Measurements from ENCODE around the gene KCNQ5. TPM values are rescaled to one million over a fixed set of nuclear protein-coding genes. Genes with fewer than 3 reads are reported as not detected.

KCNQ5 gene
- total and polyA plus RNA-seq, 2 of the 8 experiments (the other 6 are each of a cell fraction or from before 2014, with no cell fraction given): 0.83 to 1.2 TPM

- Histone ChIP-seq H2BK5ac (ENCODE audit: low read depth, low read length) (no peak overlapping the region), H3K18ac (ENCODE audit: extremely low read depth, low read length) (no peak overlapping the region), H2BK12ac (ENCODE audit: low read depth, low read length) (no peak overlapping the region), H2AK5ac (ENCODE audit: low read depth, low read length) (no peak overlapping the region), H3K9me3 (ENCODE audit: insufficient read depth in 2 of 2, low read depth in 1 of 2, low read length in 1 of 2) (no peaks in the 10 kb centered on the region; a peak in 1 of 4 replicates), H4K8ac (ENCODE audit: extremely low read depth, insufficient read depth, low read length) (no peak overlapping the region), H3K27ac (ENCODE audit: low read depth, low read length) (no peak overlapping the region), H3K14ac (ENCODE audit: insufficient read length) (no peak overlapping the region), H3K9ac (replicated peaks in 1 of 4; ENCODE audit: extremely low read depth in 1 of 4, low read depth in 3 of 4, low read length in 3 of 4) (no peak overlapping the region), H3K23ac (ENCODE audit: insufficient read length) (no peak overlapping the region), H2BK120ac (replicated peaks; ENCODE audit: low read depth, low read length) (no peak overlapping the region), H3K4me3 (ENCODE audit: extremely low read depth in 1 of 4, insufficient read depth in 2 of 4, low read depth in 3 of 4, low read length in 4 of 4) (no peak overlapping the region), H4K91ac (replicated peaks; ENCODE audit: insufficient read length, low read length) (no peak overlapping the region), H3K4ac (replicated peaks; ENCODE audit: insufficient read length, low read depth, low read length) (no peak overlapping the region), H2BK20ac (ENCODE audit: low read length) (no peak overlapping the region), H3K4me1 (replicated peaks in 1 of 4; ENCODE audit: control insufficient read depth in 3 of 4, insufficient read depth in 4 of 4, low read length in 3 of 4) (no peaks in the 10 kb centered on the region), H3K79me1 (ENCODE audit: low read depth, low read length) (no peaks in the 10 kb centered on the region), H3K4me2 (ENCODE audit: insufficient read depth in 1 of 2, low read depth in 2 of 2, low read length in 2 of 2) (no peak overlapping the region), H4K20me1 (replicated peaks in 1 of 2; ENCODE audit: control insufficient read depth in 1 of 2, insufficient read depth in 2 of 2, low read length in 2 of 2) (no peaks in the 10 kb centered on the region), H3K36me3 (ENCODE audit: control insufficient read depth in 2 of 4, insufficient read depth in 4 of 4, low read length in 3 of 4) (no peaks in the 10 kb centered on the region), H3K27me3 (replicated peaks in 1 of 4; ENCODE audit: control insufficient read depth in 3 of 4, extremely low read depth in 1 of 4, insufficient read depth in 3 of 4, low read length in 3 of 4) (no peaks in the 10 kb centered on the region), H4K5ac (ENCODE audit: insufficient read length, low read depth, low read length) (no peak overlapping the region), H3K23me2 (ENCODE audit: low read depth, low read length) (no peaks in the 10 kb centered on the region), H2BK15ac (ENCODE audit: low read length) (no peak overlapping the region), H3K56ac (replicated peaks; ENCODE audit: insufficient read length, low read depth, low read length) (no peak overlapping the region), H2AFZ (ENCODE audit: low read length) (no peak overlapping the region), H3K79me2 (ENCODE audit: control insufficient read depth in 1 of 2, insufficient read depth in 2 of 2, low read length in 2 of 2) (no peaks in the 10 kb centered on the region)
- CTCF ChIA-PET (ENCODE audit: partially characterized antibody): interaction anchor here (1.0 to 2.7 kb wide), 5 partner anchors 10 to 740 kb away, joined by 3 to 11 read pairs (median 7); no protein-coding TSS in a partner anchor
- POLR2A ChIA-PET (ENCODE audit: partially characterized antibody): no interaction called here
- TF ChIP-seq ATF3 (IDR thresholded peaks at IDR 0.05; ENCODE audit: insufficient read depth, low read depth, low read length) (no peak), HDAC2 (IDR thresholded peaks at IDR 0.05; ENCODE audit: borderline replicate concordance in 1 of 2, low read depth in 2 of 2, low read length in 2 of 2) (no peak), POU5F1 (IDR thresholded peaks at IDR 0.05; ENCODE audit: low read depth, low read length) (no peak), GABPA (IDR thresholded peaks at IDR 0.05; ENCODE audit: borderline replicate concordance, insufficient read depth, low read length) (no peak), SP2 (IDR thresholded peaks at IDR 0.05; ENCODE audit: low read length) (no peak), POLR2A (IDR thresholded peaks at IDR 0.05; ENCODE audit: control extremely low read depth in 1 of 2, low read depth in 2 of 2, low read length in 2 of 2) (no peak), CHD1 (IDR thresholded peaks at IDR 0.05; ENCODE audit: low read depth, low read length) (no peak), GTF2F1 (IDR thresholded peaks at IDR 0.05; ENCODE audit: borderline replicate concordance, low read depth, low read length) (no peak), NANOG (IDR thresholded peaks at IDR 0.05; ENCODE audit: insufficient read depth, low read depth, low read length, poor library complexity, severe bottlenecking) (no peak)
- WGBS, 2 experiments (ENCODE audit: extremely low coverage in 1 of 2, insufficient coverage in 1 of 2, insufficient read length in 1 of 2, insufficient replicate concordance in 2 of 2, low coverage in 1 of 2, low lambda C conversion rate in 2 of 2, missing lambda C conversion rate in 1 of 2): 88% methylated on average over 3 of the region's 3 CpGs; no CpG with 5 or more reads in 1 of the 2 experiments
- DNase-seq (ENCODE audit: low read depth in 1 of 2, low spot score in 2 of 2) (no peak), FAIRE-seq (no peak)
These were observed 529.9 kb downstream of the KCNQ5 start for GRCh38 chr6:73151732-73152131.

All from H1 (cell line).